IPS-20b (cell line): ENCODE results near the gene FGFR3.

Experiments
- H3K27ac ChIP-seq: one replicate; pipeline ENCODE4 v1.5.1; 2013; ENCODE audit warnings: low read length
- H3K27me3 ChIP-seq: 2 replicates; pipeline ENCODE4 v1.6.1; 2013; ENCODE audit warnings: mild to moderate bottlenecking, low read length, inconsistent platforms; ENCODE audit not compliant: insufficient read depth
- H3K36me3 ChIP-seq: 2 replicates; pipeline ENCODE4 v1.6.1; 2013; ENCODE audit warnings: low read depth, mild to moderate bottlenecking, inconsistent platforms, low read length, moderate library complexity; ENCODE audit not compliant: insufficient read depth
- H3K4me1 ChIP-seq: 2 replicates; pipeline ENCODE4 v1.6.1; 2013; ENCODE audit warnings: mild to moderate bottlenecking, control low read depth, inconsistent platforms, low read length, moderate library complexity; ENCODE audit not compliant: insufficient read depth
- H3K4me3 ChIP-seq: 2 replicates; pipeline ENCODE4 v1.5.1; 2013; ENCODE audit warnings: mild to moderate bottlenecking, low read length, inconsistent platforms
- H3K9ac ChIP-seq: 2 replicates; pipeline ENCODE4 v1.6.1; 2013; ENCODE audit warnings: low read depth, mild to moderate bottlenecking, inconsistent platforms, low read length, moderate library complexity
- H3K9me3 ChIP-seq: 2 replicates; pipeline ENCODE4 v1.6.1; 2013; ENCODE audit warnings: mild to moderate bottlenecking, low read depth, low read length, inconsistent platforms; ENCODE audit not compliant: insufficient read depth

Gene FGFR3

GRCh38 chr4:1808851-1809753, 16.0 kb downstream of the FGFR3 start:
- no peaks in the 10 kb centered on the region for H3K27me3 ChIP-seq
- H3K36me3 ChIP-seq, result peaks cover 16% of the 10 kb centered on the region
- no peak overlapping the region for H3K4me3 ChIP-seq
- H3K9me3 ChIP-seq, result no peaks in the 10 kb centered on the region
- H3K27ac ChIP-seq, result no peak overlapping the region
- H3K4me1 ChIP-seq, result no peaks in the 10 kb centered on the region
- H3K9ac ChIP-seq, result no peak overlapping the region

GRCh38 chr4:1809754-1810502, 16.8 kb downstream of the FGFR3 start:
- Histone ChIP-seq H3K27me3 (no peaks in the 10 kb centered on the region), H3K4me1 (no peaks in the 10 kb centered on the region), H3K9me3 (no peaks in the 10 kb centered on the region), H3K36me3 (peaks cover 18% of the 10 kb centered on the region), H3K4me3 (no peak overlapping the region), H3K9ac (no peak overlapping the region), H3K27ac (no peak overlapping the region)

- H3K9ac ChIP-seq, result no peak overlapping the region
- H3K4me3 ChIP-seq, result no peak overlapping the region
- no peaks in the 10 kb centered on the region for H3K27me3 ChIP-seq
- H3K4me1 ChIP-seq, result no peaks in the 10 kb centered on the region
- H3K9me3 ChIP-seq, result no peaks in the 10 kb centered on the region
- no peak overlapping the region for H3K27ac ChIP-seq
- peaks cover 25% of the 10 kb centered on the region for H3K36me3 ChIP-seq
These were observed 17.7 kb downstream of the FGFR3 start for GRCh38 chr4:1810765-1811164.

- Histone ChIP-seq H3K9me3 (no peaks in the 10 kb centered on the region), H3K9ac (no peak overlapping the region), H3K27ac (no peak overlapping the region), H3K4me1 (no peaks in the 10 kb centered on the region), H3K27me3 (no peaks in the 10 kb centered on the region), H3K36me3 (peaks cover 42% of the 10 kb centered on the region), H3K4me3 (no peak overlapping the region)
These were observed 19.6 kb downstream of the FGFR3 start for GRCh38 chr4:1812720-1813119.

GRCh38 chr4:1813231-1813630, 20.1 kb downstream of the FGFR3 start:
- H3K27ac ChIP-seq, result no peak overlapping the region

DNA sequence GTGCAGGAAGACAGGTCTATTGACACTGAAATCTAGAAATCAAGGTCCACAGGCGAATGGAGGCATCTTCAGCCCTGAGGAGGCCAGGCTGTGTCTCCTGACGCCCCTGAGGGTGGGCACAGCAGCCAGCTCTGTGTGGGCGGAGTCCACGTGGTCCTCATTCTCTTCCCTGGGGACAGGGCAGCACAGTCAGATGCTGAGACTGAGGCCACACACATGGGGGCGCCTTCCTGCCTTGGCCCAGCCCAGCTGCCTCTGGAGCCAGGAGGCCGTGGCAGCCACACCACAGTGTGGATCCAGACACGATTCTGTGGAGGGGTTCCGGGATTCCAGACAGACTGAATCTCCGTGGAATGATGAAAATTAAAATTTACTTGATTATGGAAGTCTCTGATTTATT, 20.8 kb downstream of the FGFR3 start:
- Histone ChIP-seq H3K27ac (no peak overlapping the region), H3K36me3 (peaks cover 52% of the 10 kb centered on the region), H3K4me3 (no peak overlapping the region), H3K4me1 (no peaks in the 10 kb centered on the region), H3K9me3 (no peaks in the 10 kb centered on the region), H3K9ac (no peak overlapping the region), H3K27me3 (no peaks in the 10 kb centered on the region)

More at GRCh38 chr4:1813231-1813630, 20.1 kb downstream of the FGFR3 start:
- H3K4me1 ChIP-seq, result no peaks in the 10 kb centered on the region
- peaks cover 46% of the 10 kb centered on the region for H3K36me3 ChIP-seq
- H3K9me3 ChIP-seq, result no peaks in the 10 kb centered on the region
- no peaks in the 10 kb centered on the region for H3K27me3 ChIP-seq
- H3K4me3 ChIP-seq, result no peak overlapping the region
- H3K9ac ChIP-seq, result no peak overlapping the region

DNA sequence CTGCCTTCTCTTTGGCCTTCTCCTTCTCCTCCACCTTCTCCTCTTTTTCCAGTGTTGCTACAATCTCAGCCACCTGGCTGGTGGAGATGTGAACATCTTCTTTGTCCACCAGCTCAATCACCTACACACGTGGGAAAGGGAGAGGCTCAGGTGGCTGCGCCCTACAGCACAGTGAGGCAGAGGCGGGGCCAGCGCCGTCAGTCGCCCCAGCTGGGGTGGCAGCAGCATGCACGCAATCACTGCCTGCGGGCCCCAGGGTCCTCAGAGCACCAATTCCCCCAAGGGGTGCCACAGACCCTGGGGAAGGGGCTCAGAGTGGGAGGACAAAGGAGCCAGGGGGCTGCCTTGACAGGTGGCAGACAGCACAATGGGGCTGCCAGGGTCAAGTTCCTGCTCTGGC, 21.4 kb downstream of the FGFR3 start:
- no peaks in the 10 kb centered on the region for H3K27me3 ChIP-seq
- H3K36me3 ChIP-seq, result peaks cover 58% of the 10 kb centered on the region

DNA sequence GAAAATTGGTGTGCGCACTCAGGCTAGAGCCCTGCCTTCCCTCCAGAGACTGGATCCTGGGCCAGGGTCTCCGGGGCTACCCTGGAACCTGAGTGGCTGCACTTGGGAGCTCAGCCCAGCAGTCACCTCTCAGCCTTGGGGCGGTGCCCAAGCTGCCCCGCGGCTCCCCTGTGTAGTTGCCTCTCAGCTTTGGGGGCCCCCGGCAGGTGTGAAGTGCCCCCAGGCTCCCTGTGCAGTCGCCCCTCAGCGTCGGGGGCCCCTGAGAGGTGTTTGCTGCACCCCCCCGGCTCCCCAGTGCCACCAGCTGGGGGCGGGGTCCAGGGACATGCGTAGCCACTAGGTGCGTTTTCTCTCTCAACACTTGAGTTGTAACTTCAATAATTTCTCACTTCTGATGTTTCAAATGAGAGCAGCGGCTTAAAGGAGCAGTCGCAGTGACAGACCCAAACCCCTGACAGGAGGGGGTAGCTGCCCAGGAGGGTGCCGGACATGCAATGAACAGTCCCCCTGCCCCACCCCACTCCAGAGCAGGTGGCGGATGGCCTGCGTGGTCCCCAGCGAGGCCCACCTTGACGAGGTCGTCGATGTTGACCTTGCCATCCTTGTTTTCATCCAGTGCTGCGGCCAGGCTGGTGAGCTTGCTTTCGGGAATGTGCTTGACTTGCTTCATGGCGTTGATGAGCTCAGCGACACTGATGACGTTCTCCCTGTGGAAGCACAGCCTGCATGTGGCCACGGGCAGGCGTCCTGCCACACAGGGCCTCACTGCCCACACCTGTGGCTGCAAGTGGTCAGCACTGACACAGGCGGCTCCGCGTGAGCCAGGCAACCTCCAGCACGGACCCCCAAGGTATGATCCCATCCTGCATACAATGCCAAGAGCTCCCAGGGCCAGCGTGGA, 22.3 kb downstream of the FGFR3 start:
- Histone ChIP-seq H3K4me1 (no peaks in the 10 kb centered on the region), H3K4me3 (no peak overlapping the region), H3K9ac (no peak overlapping the region), H3K36me3 (peaks cover 62% of the 10 kb centered on the region), H3K27me3 (no peaks in the 10 kb centered on the region), H3K9me3 (no peaks in the 10 kb centered on the region), H3K27ac (no peak overlapping the region)

More for the DNA sequence above, 21.4 kb downstream of the FGFR3 start:
- Histone ChIP-seq H3K27ac (no peak overlapping the region), H3K4me3 (no peak overlapping the region), H3K9me3 (no peaks in the 10 kb centered on the region), H3K9ac (no peak overlapping the region), H3K4me1 (no peaks in the 10 kb centered on the region)

DNA sequence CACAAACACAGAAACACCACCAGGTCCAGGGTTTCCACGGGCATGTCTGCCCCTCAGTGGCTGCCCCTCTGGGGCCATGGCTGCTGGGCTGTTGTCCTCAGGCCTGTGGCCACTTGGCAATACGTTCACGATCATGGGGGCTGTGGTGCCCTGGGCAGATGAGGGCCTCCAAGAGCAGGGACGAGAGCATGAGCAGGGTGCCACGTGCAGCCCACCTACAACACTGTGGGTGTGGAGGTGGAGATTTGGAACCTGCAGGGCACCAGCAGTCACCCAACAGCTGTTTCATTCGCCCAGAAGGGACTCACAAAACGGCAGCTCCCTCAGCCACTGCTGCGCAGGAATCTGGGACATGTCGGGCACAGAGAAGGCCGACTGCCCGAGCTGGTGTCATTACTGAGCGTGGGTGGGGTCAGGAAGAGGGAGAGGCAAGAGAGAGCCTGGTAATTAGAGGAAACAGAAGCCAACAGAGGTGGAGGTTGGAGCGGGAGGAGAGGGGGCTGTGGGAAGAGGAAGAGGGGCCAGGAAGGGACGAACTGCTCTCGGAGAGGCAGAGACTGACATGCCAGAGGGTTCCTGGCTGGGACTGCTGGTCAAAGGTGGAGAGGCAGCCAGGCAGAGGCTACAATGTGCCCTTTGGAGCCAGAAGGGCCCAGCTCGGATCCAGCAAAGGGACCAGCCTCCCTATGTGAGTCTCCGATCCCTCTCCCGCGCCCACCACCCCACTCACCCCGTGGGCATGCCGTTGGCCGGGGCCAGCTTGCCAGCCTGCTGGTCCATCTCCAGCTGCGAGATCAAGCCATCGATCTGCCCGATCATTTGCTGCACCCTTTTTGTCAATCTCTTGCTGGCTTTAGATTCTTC, 23.1 kb downstream of the FGFR3 start:
- H3K27ac ChIP-seq, result no peak overlapping the region
- no peak overlapping the region for H3K4me3 ChIP-seq
- no peaks in the 10 kb centered on the region for H3K4me1 ChIP-seq
- no peaks in the 10 kb centered on the region for H3K9me3 ChIP-seq
- H3K27me3 ChIP-seq, result no peaks in the 10 kb centered on the region
- peaks cover 62% of the 10 kb centered on the region for H3K36me3 ChIP-seq
- no peak overlapping the region for H3K9ac ChIP-seq

DNA sequence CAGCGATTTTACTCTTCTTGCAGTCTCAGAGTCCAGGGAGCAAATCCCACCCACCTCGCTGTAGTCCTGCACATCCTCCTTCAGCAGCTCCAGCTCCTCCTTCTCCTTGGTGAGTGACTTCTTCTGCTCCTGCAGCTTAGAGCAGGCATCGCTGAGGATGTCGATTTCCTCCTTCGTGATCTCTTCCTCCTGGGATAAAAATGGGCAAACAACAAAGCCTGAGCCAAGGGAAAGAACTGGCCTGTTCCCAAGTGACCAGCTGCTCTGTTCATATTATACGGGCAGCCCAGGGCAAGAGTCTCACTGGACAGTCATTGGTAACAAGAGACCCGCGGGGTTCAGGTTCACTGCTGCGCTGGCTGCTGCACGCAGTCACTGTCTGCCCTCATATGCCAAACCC, 26.2 kb downstream of the FGFR3 start:
- Histone ChIP-seq H3K9me3 (no peaks in the 10 kb centered on the region), H3K36me3 (peaks cover 72% of the 10 kb centered on the region), H3K9ac (no peak overlapping the region), H3K4me3 (no peak overlapping the region), H3K27ac (no peak overlapping the region), H3K4me1 (no peaks in the 10 kb centered on the region), H3K27me3 (no peaks in the 10 kb centered on the region)

GRCh38 chr4:1819816-1820215, 26.7 kb downstream of the FGFR3 start:
- Histone ChIP-seq H3K9me3 (no peaks in the 10 kb centered on the region), H3K27ac (no peak overlapping the region), H3K36me3 (peaks cover 72% of the 10 kb centered on the region), H3K9ac (no peak overlapping the region), H3K4me3 (no peak overlapping the region), H3K27me3 (no peaks in the 10 kb centered on the region), H3K4me1 (no peaks in the 10 kb centered on the region)
